Mesodermal cell (in vitro differentiated cells): Measurements from ENCODE around the gene SIGMAR1.

Experiments
- H3K27ac ChIP-seq: 2 replicates; pipeline ENCODE4 v1.7.0; 2013; ENCODE audit warnings: mild to moderate bottlenecking, low read depth, low read length, moderate library complexity; ENCODE audit not compliant: severe bottlenecking
- H3K36me3 ChIP-seq: 2 replicates; pipeline ENCODE4 v1.7.1; 2013; ENCODE audit warnings: mild to moderate bottlenecking, low read length, moderate library complexity; ENCODE audit not compliant: control insufficient read depth, insufficient read depth
- H3K4me1 ChIP-seq: one replicate; pipeline ENCODE4 v1.7.1; 2013; ENCODE audit warnings: mild to moderate bottlenecking, low read length; ENCODE audit not compliant: insufficient read depth, control insufficient read depth, poor library complexity, severe bottlenecking
- H3K4me3 ChIP-seq: 2 replicates; pipeline ENCODE4 v1.7.0; 2013; ENCODE audit warnings: low read length, control low read depth, mild to moderate bottlenecking; ENCODE audit not compliant: insufficient read depth, poor library complexity, severe bottlenecking; ENCODE audit errors: extremely low read depth
- H3K9me3 ChIP-seq: 2 replicates; pipeline ENCODE4 v1.7.1; 2013; ENCODE audit warnings: mild to moderate bottlenecking, low read length, moderate library complexity; ENCODE audit not compliant: control insufficient read depth
- WGBS, 2 experiments: methylation state at CpG; one replicate each; pipeline ENCODE4 v1.1.5; 2013; ENCODE audit warnings: missing lambda C conversion rate in 2 of 2; ENCODE audit not compliant: insufficient coverage in 2 of 2; 5-methylcytosine and 5-hydroxymethylcytosine counted together

SIGMAR1 gene

DNA sequence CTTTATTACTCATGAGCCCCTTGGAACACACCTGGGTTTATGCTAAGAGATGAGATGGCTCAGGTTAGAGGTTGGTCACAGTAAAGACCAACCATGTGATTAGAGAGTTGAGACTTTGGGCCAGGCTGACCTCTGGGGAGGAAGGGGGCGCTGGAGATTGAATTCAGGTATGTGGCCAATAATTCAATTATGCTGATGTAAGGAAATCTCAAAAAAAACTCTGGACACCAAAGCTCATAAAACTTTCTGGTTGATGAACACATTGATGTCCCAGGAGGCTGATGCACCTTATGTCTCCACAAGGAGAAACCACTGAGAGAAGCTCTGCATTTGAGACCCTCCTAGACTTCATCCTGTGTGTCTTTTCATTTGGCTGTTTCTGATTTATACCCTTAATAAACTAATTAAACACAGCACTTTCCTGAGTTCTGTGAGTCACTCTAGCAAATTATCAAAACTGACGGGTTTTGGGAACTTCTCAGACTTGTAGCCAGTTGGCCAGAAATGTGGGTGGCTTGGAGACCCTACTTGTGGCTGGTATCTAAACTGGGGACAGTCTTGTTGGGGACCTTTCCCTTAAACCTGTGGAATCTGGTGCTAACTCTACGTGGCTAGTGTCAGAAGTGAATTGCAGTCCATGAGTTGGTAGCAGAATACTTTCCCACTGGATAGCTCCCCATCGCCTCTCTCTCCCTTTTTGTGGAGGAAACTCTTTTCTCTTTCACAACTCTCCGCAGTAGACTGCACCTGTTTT lies 32.4 kb upstream of the SIGMAR1 start:
- Histone ChIP-seq H3K27ac (no peak overlapping the region), H3K36me3 (peaks cover 20% of the 10 kb centered on the region), H3K9me3 (peaks cover 13% of the 10 kb centered on the region), H3K4me3 (no peak overlapping the region), H3K4me1 (no peaks in the 10 kb centered on the region)
- 91 to 94% methylated on average over 2 to 4 of the region's 5 CpGs for WGBS, 2 experiments

DNA sequence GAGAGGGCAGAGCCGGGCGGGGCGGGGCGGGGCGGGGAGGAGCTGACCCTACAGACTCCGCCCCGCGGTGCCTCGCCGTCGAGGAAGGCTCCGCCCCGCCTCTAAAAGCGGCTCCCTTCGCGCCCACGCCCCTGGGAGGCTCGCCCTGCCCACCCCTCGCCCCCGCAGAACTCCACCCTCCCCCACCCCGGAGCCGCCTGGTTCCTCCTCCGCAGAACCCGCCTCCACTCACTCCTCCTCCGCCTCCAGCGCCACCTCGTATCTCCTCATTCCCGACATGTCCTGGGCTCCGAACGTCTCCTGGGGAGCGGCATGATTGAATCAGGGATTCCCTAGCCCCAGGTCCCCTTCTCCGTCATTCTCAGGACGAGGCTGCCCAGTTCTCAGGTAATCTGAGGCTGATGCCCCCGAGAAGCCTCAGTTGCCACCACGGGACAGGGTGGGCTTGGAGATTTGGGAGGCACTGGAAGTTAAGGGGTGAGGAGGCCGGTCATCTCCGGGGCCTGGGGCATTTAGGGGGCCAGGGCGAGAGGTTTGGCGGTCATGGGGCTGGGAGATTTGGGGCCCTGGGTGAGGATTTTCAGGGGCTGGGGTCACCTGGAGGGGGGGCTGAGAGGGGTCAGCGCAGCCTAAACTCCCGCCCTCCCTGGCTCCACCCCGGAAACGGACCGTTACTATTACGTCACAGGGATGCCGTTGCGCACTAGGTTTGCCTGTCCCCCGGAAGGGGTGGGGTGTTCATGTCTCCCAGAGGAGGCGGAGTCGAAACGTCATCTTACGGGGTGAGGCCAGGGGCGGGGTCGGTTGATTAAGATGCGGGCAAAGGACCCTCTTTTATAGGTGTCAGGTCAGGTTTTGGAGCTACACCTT lies 28.0 kb upstream of the SIGMAR1 start:
- Histone ChIP-seq H3K27ac (peak overlapping the region; percentile 95), H3K36me3 (peaks cover 20% of the 10 kb centered on the region), H3K9me3 (peaks cover 10% of the 10 kb centered on the region), H3K4me1 (peaks cover 11% of the 10 kb centered on the region), H3K4me3 (peak overlapping the region; percentile 80)
- WGBS, 2 experiments, result 0 to 3% methylated on average over 27 to 28 of the region's 55 CpGs

DNA sequence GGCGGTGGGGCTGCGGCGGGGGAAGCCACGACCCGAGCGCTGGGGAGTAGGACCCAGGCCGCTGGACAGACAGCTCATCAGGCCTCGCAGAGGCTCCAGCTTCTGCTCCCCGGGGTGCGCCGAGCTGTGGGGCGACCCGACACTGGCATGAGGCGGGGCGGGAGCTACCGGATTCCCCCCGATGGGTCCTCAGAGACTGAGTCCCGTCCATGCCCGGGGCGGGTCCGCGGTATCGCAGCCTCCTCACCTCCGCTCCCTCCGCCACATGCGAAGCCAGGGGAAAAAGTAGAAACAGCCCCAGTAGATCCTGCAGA lies 27.4 kb upstream of the SIGMAR1 start:
- 0 to 1% methylated on average over 19 to 23 of the region's 26 CpGs for WGBS, 2 experiments
- Histone ChIP-seq H3K4me3 (peak overlapping the region; percentile 80), H3K9me3 (peaks cover 7% of the 10 kb centered on the region), H3K36me3 (peaks cover 20% of the 10 kb centered on the region), H3K27ac (peak overlapping the region; percentile 24), H3K4me1 (peaks cover 11% of the 10 kb centered on the region)

DNA sequence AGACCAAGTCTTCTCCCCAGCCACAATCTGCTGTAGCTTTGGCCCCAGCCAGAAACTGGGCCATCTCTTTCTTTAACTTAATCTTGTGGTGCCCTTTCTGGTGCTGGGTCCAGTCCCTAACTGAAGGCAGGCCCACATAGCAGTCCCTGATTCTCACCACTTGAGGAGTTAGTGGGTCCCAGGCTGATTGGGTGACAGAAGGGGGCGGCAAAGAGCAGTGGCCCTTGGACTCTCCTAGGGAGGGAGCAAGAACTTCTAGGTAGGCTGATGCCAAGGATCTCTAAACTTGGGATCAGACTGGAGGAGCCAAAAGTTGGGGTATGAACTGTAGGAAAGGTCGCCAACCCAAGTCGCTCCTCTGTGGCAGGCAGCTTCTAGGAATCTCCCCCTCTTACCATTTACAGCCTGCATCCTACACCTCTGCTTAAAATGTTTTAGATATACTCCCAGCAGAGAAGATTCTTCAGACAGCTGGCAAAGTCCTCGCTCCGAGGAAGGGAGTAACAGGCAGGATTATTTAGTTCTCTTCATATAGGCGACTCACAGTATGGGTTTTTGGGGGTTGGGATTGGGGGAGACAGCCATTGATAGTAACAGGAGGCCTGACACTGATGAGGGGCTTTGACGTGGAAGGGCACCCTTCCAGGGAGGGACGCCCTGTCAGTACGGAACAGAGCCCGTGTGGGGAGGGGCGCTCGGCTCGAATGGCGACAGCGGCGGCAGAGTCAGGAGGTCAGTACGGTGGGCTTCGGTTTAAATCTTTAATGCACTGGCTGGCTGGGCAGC lies 26.9 kb upstream of the SIGMAR1 start:
- H3K4me3 ChIP-seq, result peak overlapping the region; percentile 80
- WGBS, 2 experiments, result 2 to 7% methylated on average over 12 to 13 of the region's 18 CpGs
- H3K9me3 ChIP-seq, result peaks cover 1% of the 10 kb centered on the region
- peaks cover 11% of the 10 kb centered on the region for H3K4me1 ChIP-seq
- H3K27ac ChIP-seq, result peak overlapping the region; percentile 16
- peaks cover 19% of the 10 kb centered on the region for H3K36me3 ChIP-seq

DNA sequence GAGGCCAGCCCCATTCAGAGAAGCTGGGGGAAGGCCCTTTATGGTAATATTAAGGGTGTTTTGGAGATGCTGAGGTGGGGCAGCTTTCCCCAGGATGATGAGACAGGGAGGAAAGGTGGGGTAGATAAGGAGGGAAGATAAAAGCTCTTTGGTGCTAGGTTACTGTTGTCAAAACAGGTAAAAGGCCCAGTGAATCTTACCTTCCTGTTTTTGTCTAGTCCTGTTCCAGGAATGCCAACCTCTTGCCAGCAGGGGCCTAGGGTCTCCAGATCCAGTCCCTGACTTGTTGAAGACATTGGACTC lies 25.7 kb upstream of the SIGMAR1 start:
- Histone ChIP-seq H3K9me3 (no peaks in the 10 kb centered on the region), H3K36me3 (peaks cover 8% of the 10 kb centered on the region), H3K4me1 (peaks cover 11% of the 10 kb centered on the region), H3K4me3 (no peak overlapping the region), H3K27ac (no peak overlapping the region)

DNA sequence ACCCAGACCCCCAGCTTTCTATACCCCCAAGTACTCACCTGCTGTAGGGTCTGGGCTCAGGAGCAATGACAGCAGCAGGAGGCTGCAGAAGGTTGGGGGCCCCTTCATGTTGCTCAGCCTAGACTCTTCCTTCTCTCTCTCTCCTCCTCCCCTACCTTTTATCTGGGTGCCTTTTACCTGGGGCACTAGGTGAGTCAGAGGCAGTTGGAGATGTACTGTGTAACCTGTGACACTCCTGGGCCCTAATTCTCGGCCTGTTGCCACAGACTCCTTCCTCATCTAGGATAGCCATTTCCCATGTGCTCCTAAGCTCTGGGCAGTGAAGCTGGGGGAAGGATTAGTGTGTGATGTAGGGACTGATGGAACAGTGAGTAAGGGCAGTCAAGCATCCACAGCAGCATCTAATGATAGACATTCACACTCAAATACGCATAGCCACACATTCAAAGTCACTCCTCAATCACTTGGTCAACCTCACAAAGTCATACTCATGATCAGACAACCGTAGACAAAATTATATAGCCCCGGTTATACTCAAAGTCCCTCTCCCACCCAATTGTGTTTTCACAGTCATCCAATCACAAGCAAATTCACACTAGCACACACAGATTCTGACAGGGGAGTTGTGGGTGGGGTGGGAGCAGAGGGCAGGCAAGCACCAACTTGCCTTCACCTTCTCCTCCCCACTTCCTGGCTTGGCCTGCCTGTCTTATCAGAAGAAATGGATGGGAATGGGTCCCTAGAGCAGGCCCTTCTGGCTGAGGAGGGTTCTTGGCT lies 25.1 kb upstream of the SIGMAR1 start, which contains the start of gene CCL27:
Gene CCL27 (minus strand): TSS at position 132 of the 777 bp plus-strand sequence. CDS start 24 bp downstream, at position 108.
- Histone ChIP-seq H3K9me3 (no peaks in the 10 kb centered on the region), H3K4me1 (peaks cover 11% of the 10 kb centered on the region), H3K27ac (no peak within 1 kb of the TSS), H3K4me3 (no peak within 1 kb of the TSS), H3K36me3 (peaks cover 4% of the 10 kb centered on the region)
- 83 to 100% methylated on average over 2 to 3 of the region's 4 CpGs for whole genome bisulfite sequencing, 2 experiments

DNA sequence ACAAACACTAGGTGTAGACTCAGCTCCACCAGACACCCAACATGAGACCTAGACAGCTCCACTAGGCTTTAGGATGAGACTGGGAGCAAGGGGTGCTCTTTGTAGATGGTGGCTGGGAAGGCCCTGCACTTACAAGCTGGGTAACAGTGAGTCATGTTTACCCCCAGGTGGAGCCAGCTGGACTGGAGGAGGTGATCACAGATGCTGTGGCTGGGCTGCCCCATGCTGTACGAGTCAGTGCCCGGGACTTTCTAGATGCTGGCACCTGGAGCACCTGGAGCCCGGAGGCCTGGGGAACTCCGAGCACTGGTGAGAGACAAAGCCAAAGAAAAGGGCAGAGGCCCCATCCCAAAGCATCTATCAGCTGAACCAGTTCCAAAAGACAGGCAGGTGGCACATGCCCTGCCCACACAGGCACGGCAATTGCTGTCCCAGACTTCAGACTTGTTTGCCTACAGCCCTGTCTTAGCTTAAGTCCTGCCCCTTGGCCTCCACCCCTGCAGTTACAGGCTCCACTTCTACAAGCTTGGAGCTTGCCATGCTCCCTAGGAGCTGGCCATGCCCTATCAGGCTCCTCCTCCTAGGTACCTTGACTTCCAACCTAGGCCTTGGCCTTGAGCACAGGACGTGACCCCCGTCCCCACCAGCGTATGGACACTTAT lies 22.1 kb upstream of the SIGMAR1 start:
- Histone ChIP-seq H3K4me1 (peaks cover 13% of the 10 kb centered on the region), H3K36me3 (peaks cover 4% of the 10 kb centered on the region), H3K27ac (no peak overlapping the region), H3K4me3 (no peak overlapping the region), H3K9me3 (no peaks in the 10 kb centered on the region)
- WGBS, 2 experiments, result 95 to 100% methylated on average over 8 of the region's 8 CpGs

DNA sequence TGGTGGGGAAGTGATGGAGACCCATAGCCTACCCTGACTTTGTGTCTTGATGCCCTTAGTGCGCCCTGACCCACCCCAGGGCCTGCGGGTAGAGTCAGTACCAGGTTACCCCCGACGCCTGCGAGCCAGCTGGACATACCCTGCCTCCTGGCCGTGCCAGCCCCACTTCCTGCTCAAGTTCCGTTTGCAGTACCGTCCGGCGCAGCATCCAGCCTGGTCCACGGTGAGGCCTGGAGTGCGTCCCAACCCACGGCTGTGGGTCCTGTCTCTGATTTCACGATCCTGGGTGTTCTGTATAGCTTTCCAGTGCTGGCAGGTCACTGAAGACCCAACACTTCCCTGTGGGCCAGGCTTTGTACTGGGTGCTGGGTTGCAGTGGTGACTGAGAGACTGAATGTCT lies 20.9 kb upstream of the SIGMAR1 start:
- H3K9me3 ChIP-seq, result no peaks in the 10 kb centered on the region
- peaks cover 15% of the 10 kb centered on the region for H3K4me1 ChIP-seq
- no peak overlapping the region for H3K27ac ChIP-seq
- WGBS, 2 experiments, result 93 to 96% methylated on average over 9 to 14 of the region's 14 CpGs
- H3K4me3 ChIP-seq, result no peak overlapping the region
- H3K36me3 ChIP-seq, result peaks cover 4% of the 10 kb centered on the region

DNA sequence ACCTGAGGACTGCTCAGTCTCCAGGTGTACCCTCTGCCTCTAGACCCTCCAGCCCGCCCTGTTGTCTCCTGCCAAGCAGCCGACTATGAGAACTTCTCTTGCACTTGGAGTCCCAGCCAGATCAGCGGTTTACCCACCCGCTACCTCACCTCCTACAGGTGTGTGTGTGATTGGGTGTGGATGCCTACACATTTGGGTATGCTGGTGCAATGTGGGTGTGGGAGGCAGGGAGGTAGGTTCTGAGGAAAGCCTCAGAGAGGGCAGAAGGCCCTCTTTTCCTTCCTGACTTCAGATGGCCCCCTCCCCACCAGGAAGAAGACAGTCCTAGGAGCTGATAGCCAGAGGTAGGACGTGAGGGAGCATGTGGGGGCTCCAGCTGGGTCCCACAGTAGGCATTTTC lies 19.4 kb upstream of the SIGMAR1 start:
- WGBS, 2 experiments, result 83% methylated on average over 1 of the region's 5 CpGs; no CpG with 5 or more reads in 1 of the 2 experiments
- H3K4me1 ChIP-seq, result peaks cover 23% of the 10 kb centered on the region
- no peak overlapping the region for H3K27ac ChIP-seq
- peaks cover 4% of the 10 kb centered on the region for H3K36me3 ChIP-seq
- H3K9me3 ChIP-seq, result no peaks in the 10 kb centered on the region
- H3K4me3 ChIP-seq, result no peak overlapping the region

DNA sequence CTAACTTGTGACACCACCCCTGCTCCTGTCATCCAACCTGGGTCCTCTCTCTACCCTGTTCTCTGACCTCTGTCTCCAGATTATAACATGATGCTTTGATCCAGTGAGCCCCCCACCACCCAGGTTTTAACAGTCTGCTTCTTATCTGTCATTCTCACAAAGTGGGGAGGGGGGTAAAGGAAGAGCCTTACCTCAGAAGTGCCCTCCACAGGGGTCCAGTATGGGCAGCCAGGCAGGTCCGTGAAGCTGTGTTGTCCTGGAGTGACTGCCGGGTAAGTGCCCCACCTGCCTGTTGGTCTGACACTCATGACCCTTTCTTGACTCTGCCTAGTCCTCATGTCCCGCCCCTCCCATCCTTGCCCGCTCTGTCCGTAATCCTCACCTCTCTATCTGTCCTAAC lies 17.8 kb upstream of the SIGMAR1 start:
- Histone ChIP-seq H3K4me1 (peaks cover 23% of the 10 kb centered on the region), H3K4me3 (no peak overlapping the region), H3K9me3 (no peaks in the 10 kb centered on the region), H3K36me3 (peaks cover 4% of the 10 kb centered on the region), H3K27ac (no peak overlapping the region)
- WGBS, 2 experiments, result 43 to 81% methylated on average over 2 to 5 of the region's 5 CpGs
